Mesenchymal stem cell (in vitro differentiated cells and primary cell): ENCODE data around the gene UBALD2.
"Not testable (repeated sequence)": the region's sequence is repeated elsewhere in the genome, so short reads cannot be mapped to it uniquely, and the experiment has no call there.

Experiments used
- DNase-seq: peaks from one replicate; pipeline ENCODE4 v3.0.0-alpha.2; 2013
- H2AFZ ChIP-seq: one replicate; pipeline ENCODE4 v1.6.1; 2013; ENCODE audit warnings: low read depth, mild to moderate bottlenecking, control low read depth, inconsistent platforms, low read length, moderate library complexity
- H2AK5ac ChIP-seq: 2 replicates; pipeline ENCODE4 v1.6.1; 2013; ENCODE audit warnings: low read length, moderate library complexity, mild to moderate bottlenecking, inconsistent platforms; ENCODE audit not compliant: severe bottlenecking
- H2BK120ac ChIP-seq: one replicate; pipeline ENCODE4 v1.6.1; 2013; ENCODE audit warnings: low read depth, mild to moderate bottlenecking, inconsistent platforms, low read length, moderate library complexity
- H2BK12ac ChIP-seq, 2 experiments: one replicate each; pipeline ENCODE4 v1.6.1; 2013; ENCODE audit warnings: inconsistent platforms in 2 of 2, low read length in 2 of 2, mild to moderate bottlenecking in 2 of 2, moderate library complexity in 2 of 2, control low read depth in 1 of 2
- H2BK15ac ChIP-seq: one replicate; pipeline ENCODE4 v1.6.1; 2013; ENCODE audit warnings: mild to moderate bottlenecking, low read depth, inconsistent platforms; ENCODE audit not compliant: poor library complexity, severe bottlenecking
- H2BK5ac ChIP-seq: 2 replicates; pipeline ENCODE4 v1.6.1; 2013; ENCODE audit warnings: low read depth, mild to moderate bottlenecking, low read length, control low read depth, inconsistent platforms; ENCODE audit not compliant: poor library complexity, severe bottlenecking
- H3K14ac ChIP-seq, 2 experiments: one replicate each; pipeline ENCODE4 v1.6.1; 2013; ENCODE audit warnings: inconsistent platforms in 2 of 2, low read length in 2 of 2, control low read depth in 1 of 2, mild to moderate bottlenecking in 1 of 2, moderate library complexity in 1 of 2
- H3K18ac ChIP-seq, 2 experiments: one replicate each; pipeline ENCODE4 v1.6.1; 2013; ENCODE audit warnings: inconsistent platforms in 2 of 2, low read length in 2 of 2, control low read depth in 1 of 2, low read depth in 1 of 2, mild to moderate bottlenecking in 1 of 2
- H3K23ac ChIP-seq, 2 experiments: one replicate each; pipeline ENCODE4 v1.6.1; 2013; ENCODE audit warnings: inconsistent platforms in 2 of 2, low read length in 2 of 2, mild to moderate bottlenecking in 2 of 2, moderate library complexity in 2 of 2, control low read depth in 1 of 2
- H3K27ac ChIP-seq: 2 replicates; pipeline ENCODE4 v1.5.1; 2013; ENCODE audit warnings: mild to moderate bottlenecking, moderate library complexity, low read length, control low read depth, inconsistent platforms; ENCODE audit not compliant: poor library complexity, severe bottlenecking
- H3K27me3 ChIP-seq, 2 experiments: 2 replicates each; pipeline versions ENCODE4 v1.6.1 to v1.7.0; 2013; ENCODE audit warnings: low read length in 2 of 2, mild to moderate bottlenecking in 2 of 2, moderate library complexity in 2 of 2, control low read depth in 1 of 2, inconsistent platforms in 1 of 2; ENCODE audit not compliant: control insufficient read depth in 1 of 2, insufficient read depth in 1 of 2
- H3K36me3 ChIP-seq, 2 experiments: 2 replicates each; pipeline versions ENCODE4 v1.6.1 to v1.7.0; 2013; ENCODE audit warnings: low read length in 2 of 2, control low read depth in 1 of 2, inconsistent platforms in 1 of 2, low read depth in 1 of 2, mild to moderate bottlenecking in 1 of 2; ENCODE audit not compliant: insufficient read depth in 2 of 2, control insufficient read depth in 1 of 2
- H3K4ac ChIP-seq, 2 experiments: one replicate each; pipeline ENCODE4 v1.6.1; 2013; ENCODE audit warnings: inconsistent platforms in 2 of 2, low read length in 2 of 2, mild to moderate bottlenecking in 2 of 2, moderate library complexity in 2 of 2, control low read depth in 1 of 2, low read depth in 1 of 2
- H3K4me1 ChIP-seq: 2 replicates; pipeline ENCODE4 v1.6.1; 2013; ENCODE audit warnings: low read depth, low read length, control low read depth; ENCODE audit not compliant: control insufficient read depth, insufficient read depth
- H3K4me2 ChIP-seq: 2 replicates; pipeline ENCODE4 v1.6.1; 2013; ENCODE audit warnings: low read length, mild to moderate bottlenecking, inconsistent platforms; ENCODE audit not compliant: poor library complexity, severe bottlenecking
- H3K4me3 ChIP-seq, 2 experiments: 2 replicates each; pipeline versions ENCODE4 v1.5.1 to v1.7.0; 2013; ENCODE audit warnings: low read length in 2 of 2, mild to moderate bottlenecking in 2 of 2, control low read depth in 1 of 2, low read depth in 1 of 2; ENCODE audit not compliant: insufficient read depth in 1 of 2
- H3K79me1 ChIP-seq: replicated peaks from 2 replicates; pipeline ENCODE4 v1.6.1; 2013; ENCODE audit warnings: mild to moderate bottlenecking, control low read depth, low read length, inconsistent platforms; ENCODE audit not compliant: poor library complexity, severe bottlenecking
- H3K9ac ChIP-seq: 2 replicates; pipeline ENCODE4 v1.7.0; 2013; ENCODE audit warnings: mild to moderate bottlenecking, low read length, moderate library complexity
- H3K9me3 ChIP-seq: 2 replicates; pipeline ENCODE4 v1.7.0; 2013; ENCODE audit warnings: mild to moderate bottlenecking, low read length; ENCODE audit not compliant: control insufficient read depth
- H4K8ac ChIP-seq: one replicate; pipeline ENCODE4 v1.6.1; 2013; ENCODE audit warnings: inconsistent platforms, mild to moderate bottlenecking, low read length, moderate library complexity
- H4K91ac ChIP-seq: one replicate; pipeline ENCODE4 v1.6.1; 2013; ENCODE audit warnings: mild to moderate bottlenecking, low read length, inconsistent platforms
- WGBS: methylation state at CpG from one replicate; pipeline ENCODE4 v1.1.7; 2013; ENCODE audit warnings: mixed read lengths; 5-methylcytosine and 5-hydroxymethylcytosine counted together

Gene UBALD2

DNA sequence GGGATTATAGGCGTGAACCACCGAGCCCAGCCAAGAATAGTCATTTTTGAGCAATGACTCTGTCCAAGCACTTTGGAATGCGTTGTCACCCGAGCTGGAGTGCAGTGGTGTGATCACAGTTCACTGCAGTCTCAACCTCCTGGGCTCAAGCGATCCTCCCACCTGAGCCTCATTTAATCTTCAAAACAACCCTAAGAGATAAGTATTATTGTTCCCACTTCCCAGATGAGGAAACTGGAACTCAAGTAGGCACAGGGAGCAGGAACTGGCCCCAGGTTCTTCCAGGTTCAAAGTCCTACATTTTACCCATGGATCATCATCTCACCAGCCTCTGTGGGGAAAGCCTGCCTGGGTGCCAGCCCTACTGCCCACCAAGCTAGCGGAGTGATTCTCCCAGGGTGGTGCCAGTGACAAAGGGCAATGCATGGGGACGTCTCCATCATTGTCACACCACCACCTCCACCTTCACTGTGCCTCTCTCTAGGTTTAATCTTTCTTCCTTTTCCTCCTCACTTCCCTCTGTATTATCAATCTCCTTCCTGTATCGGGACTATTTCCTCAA lies 13.6 kb upstream of the UBALD2 start:
- no peak overlapping the region for H2BK15ac ChIP-seq
- H2BK12ac ChIP-seq = peak overlapping the region; percentile 90 to 97
- H3K23ac ChIP-seq = peak overlapping the region in 1 of 2 experiments; percentile 47
- peak overlapping the region; percentile 94 for H4K8ac ChIP-seq
- H3K36me3 ChIP-seq = no peaks in the 10 kb centered on the region
- peaks cover 17% of the 10 kb centered on the region for H3K4me1 ChIP-seq
- H3K27me3 ChIP-seq = no peaks in the 10 kb centered on the region
- H2BK120ac ChIP-seq = peak overlapping the region; percentile 76
- peak overlapping the region; percentile 35 to 54 for H3K4ac ChIP-seq
- no peaks in the 10 kb centered on the region for H3K9me3 ChIP-seq
- WGBS = 78% methylated on average over 8 of the region's 8 CpGs
- peak overlapping the region; percentile 92 for H2AK5ac ChIP-seq
- peak overlapping the region; percentile 81 for H3K9ac ChIP-seq
- no peak overlapping the region for H2AFZ ChIP-seq
- H3K4me2 ChIP-seq = no peak overlapping the region
- DNase-seq = peak; percentile 25
- H4K91ac ChIP-seq = peak overlapping the region; percentile 98
- peak overlapping the region in 1 of 2 experiments; percentile 20 for H3K4me3 ChIP-seq
- no peak overlapping the region for H2BK5ac ChIP-seq
- peak overlapping the region in 1 of 2 experiments; percentile 38 for H3K14ac ChIP-seq
- peak overlapping the region; percentile 63 for H3K27ac ChIP-seq
- H3K79me1 ChIP-seq = no peaks in the 10 kb centered on the region
- peak overlapping the region; percentile 63 to 92 for H3K18ac ChIP-seq

GRCh38 chr17:76252040-76252954 lies 12.9 kb upstream of the UBALD2 start:
- 30% methylated on average over 8 of the region's 11 CpGs for WGBS
- H3K9ac ChIP-seq = peak overlapping the region; percentile 81

GRCh38 chr17:76252967-76253766 lies 12.0 kb upstream of the UBALD2 start:
- WGBS = 92% methylated on average over 21 of the region's 23 CpGs
- not testable (repeated sequence) for H3K36me3 ChIP-seq
- peak overlapping the region in 1 of 2 experiments; percentile 3 for H3K18ac ChIP-seq

More at GRCh38 chr17:76252040-76252954, 12.9 kb upstream of the UBALD2 start:
- Histone ChIP-seq H2BK12ac (peak overlapping the region; percentile 59 to 90), H3K9me3 (no peaks in the 10 kb centered on the region), H2BK5ac (no peak overlapping the region), H2AFZ (peak overlapping the region; percentile 64), H4K8ac (peak overlapping the region; percentile 94), H3K23ac (no peak overlapping the region), H3K27me3 (no peaks in the 10 kb centered on the region), H3K4ac (peak overlapping the region in 1 of 2 experiments; percentile 26), H3K36me3 (no peaks in the 10 kb centered on the region), H3K18ac (peak overlapping the region; percentile 49 to 63), H3K4me3 (peak overlapping the region in 1 of 2 experiments; percentile 20), H4K91ac (no peak overlapping the region), H3K4me2 (peak overlapping the region; percentile 35), H2BK120ac (peak overlapping the region; percentile 76), H3K79me1 (no peaks in the 10 kb centered on the region), H3K27ac (peak overlapping the region; percentile 63), H2AK5ac (peak overlapping the region; percentile 58), H2BK15ac (no peak overlapping the region), H3K4me1 (peaks cover 17% of the 10 kb centered on the region), H3K14ac (no peak overlapping the region)
- peak; percentile 100 for DNase-seq

More at GRCh38 chr17:76252967-76253766, 12.0 kb upstream of the UBALD2 start:
- peaks cover 17% of the 10 kb centered on the region for H3K4me1 ChIP-seq
- peak overlapping the region; percentile 81 for H3K9ac ChIP-seq
- H2BK120ac ChIP-seq = peak overlapping the region; percentile 66
- peak overlapping the region; percentile 23 for H2AK5ac ChIP-seq
- H2BK12ac ChIP-seq = peak overlapping the region; percentile 89 to 93
- not testable (repeated sequence) for H3K9me3 ChIP-seq, H3K79me1 ChIP-seq, H3K27me3 ChIP-seq, H3K14ac ChIP-seq, H2BK15ac ChIP-seq, H3K4me2 ChIP-seq, H2AFZ ChIP-seq, H2BK5ac ChIP-seq, H3K4me3 ChIP-seq, DNase-seq, H3K23ac ChIP-seq
- H3K4ac ChIP-seq = peak overlapping the region; percentile 0 to 57
- H3K27ac ChIP-seq = peak overlapping the region; percentile 63
- peak overlapping the region; percentile 23 for H4K91ac ChIP-seq
- H4K8ac ChIP-seq = peak overlapping the region; percentile 86
